Stimulated activated CD8-positive, alpha-beta memory T cell treated with anti-CD3 and anti-CD28 coated beads, Interleukin-15, amount 100 ng/mL, for 1 hour (primary cell): Measurements from ENCODE around the gene WNT7A.

Source experiments
- DNase-seq: peaks from one replicate; pipeline ENCODE4 v3.0.0-alpha.2; 2020; ENCODE audit warnings: low read depth

The WNT7A gene

GRCh38 chr3:13845806-13846205 lies 34.1 kb downstream of the WNT7A start:
- DNase-seq: no peak

DNA sequence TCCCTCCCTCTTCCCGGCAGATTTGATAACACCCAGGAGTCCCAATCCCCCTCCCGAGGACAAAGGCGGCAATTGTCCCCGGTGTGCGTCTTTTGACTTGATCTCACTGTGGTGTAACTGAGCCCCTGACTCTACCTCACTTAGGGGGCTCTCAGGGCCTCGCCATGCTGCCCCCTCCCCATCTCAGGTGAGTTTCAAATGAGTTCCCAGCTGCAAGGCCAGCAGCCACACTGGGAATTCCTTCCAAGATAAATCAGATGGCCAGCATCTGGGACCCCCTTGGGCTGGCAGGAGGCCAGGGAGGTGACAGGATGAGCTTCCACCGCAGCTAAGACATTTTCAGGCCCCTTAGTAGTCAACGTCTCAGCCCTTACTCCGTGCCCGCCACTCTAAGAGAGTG lies 35.0 kb downstream of the WNT7A start:
- DNase-seq: no peak

- no peak for DNase-seq
Observed at GRCh38 chr3:13844286-13844685, 35.6 kb downstream of the WNT7A start.

DNA sequence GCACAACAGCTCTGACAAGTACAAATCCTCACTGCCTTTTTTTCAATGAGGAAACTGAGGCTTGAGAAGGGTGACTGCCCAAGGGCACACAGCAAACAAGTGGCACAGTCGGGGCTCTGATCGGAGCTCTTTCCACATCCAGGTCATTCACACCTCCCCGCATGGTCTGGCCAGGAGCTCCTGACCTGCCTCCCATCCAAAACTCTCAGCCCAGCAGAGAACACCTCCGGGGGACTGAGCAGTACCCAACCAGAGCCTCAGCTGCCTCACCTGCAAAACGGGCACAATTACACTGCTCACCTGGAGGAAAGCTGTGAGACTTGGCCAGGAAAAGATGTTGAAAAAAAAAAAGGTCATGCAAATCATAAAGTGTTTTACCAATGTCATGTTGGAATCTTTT lies 36.5 kb downstream of the WNT7A start:
- DNase-seq: no peak

- DNase-seq: no peak
Observed at GRCh38 chr3:13842226-13842625, 37.6 kb downstream of the WNT7A start.

- DNase-seq: no peak
Observed at GRCh38 chr3:13841826-13842225, 38.0 kb downstream of the WNT7A start.

DNA sequence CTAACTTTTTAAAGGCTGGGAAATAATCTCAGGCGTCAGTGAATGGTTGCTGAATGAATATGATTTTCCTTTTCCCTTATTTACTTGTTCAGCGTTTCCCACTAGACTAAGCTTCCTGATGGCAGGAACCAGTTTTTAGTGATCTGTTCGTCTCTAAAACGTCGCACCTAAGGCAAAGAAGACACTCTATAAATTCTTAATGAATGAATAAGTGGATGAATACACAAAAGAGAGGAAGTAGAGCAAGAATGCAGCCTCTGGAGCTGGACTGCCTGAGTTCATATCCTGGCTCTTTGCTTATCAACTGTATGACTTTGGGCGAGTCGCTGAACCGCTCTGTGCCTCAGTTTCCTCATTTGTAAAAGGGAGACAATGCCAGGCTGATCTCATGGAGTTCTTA lies 38.7 kb downstream of the WNT7A start:
- no peak for DNase-seq

DNA sequence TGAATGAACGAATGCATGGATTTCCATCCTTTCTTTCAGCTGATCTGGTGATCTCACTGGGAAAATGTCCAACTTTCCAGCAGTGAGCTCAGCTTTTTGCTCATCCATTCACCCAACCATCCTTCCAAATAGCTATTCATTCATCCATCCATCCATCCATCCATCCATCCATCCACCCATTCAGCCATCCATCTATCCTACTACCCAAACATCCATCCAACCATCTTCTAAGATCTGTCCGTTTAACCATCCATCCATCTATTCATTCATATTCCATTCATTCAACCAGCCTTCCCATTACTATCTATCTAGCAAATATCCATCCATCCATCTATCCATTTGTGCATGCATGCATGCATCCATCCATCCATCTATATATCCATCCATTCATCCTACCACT lies 39.4 kb downstream of the WNT7A start:
- DNase-seq: no peak

DNA sequence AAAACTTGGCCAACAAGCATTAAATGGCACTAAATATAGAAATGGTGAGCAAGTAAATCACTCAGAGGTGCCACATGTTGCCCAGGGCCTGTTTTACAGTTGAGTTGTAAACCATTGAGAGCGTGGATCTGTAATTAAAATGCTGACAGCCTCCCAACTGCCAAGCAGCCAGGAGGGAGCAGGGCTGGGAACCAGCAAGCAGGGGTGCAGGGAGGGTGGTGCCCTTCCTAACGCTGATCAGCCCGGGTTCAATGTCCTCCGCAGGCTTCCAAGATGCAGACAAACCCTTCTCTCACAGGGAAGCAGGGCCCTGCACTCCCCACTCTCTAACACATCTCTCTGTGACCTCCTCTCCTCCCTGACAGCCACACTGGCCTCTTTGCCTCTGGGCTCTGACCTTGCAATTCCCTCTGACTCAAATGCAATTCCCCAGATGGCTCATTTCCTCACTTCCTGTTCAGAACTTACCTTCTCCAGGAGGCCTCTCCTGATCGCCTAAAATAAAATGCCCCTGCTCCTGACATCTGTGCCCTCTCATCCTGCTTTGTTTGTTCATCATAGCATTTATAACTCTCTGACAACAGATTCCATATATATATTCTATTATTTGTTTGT lies 40.0 kb downstream of the WNT7A start:
- no peak for DNase-seq

DNA sequence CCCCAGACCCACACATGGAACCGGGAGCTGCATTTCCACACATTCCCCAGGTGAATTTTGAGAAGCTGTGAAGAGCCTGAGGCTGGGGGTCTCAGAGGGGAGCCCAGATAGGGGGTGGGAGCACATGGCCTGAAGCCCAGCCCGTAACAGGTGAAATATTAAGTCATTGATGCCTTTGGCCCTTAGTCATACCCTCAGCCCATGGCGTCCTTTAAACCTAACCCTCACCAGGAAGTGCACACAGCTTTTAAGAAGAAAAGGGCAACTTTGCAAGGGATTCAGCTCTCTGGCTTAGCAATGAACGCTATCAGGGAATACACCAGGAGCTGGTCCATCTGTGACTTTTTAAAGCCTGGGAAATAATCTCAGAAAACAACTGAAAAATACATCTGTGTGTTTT lies 40.6 kb downstream of the WNT7A start:
- DNase-seq: no peak

DNA sequence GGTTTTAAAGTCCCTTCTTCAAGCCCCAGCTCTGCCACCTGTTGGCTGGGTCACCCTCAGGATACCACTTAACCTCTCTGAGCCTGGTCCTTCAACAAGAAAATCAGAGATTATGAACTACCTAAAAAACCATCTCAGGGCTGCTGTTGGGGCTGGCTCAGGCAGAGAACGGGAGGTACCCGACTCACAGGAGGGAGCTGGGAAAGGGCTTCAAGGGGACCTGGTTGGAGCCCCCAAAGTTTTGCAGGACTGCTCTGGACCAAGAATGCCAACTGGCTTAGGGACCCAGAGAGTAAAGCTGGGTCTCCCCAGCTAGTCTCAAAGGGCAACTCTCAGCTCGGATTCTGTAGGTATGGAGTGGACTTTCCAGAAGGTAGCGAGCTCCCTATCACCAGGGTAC lies 41.5 kb downstream of the WNT7A start:
- DNase-seq: no peak

DNA sequence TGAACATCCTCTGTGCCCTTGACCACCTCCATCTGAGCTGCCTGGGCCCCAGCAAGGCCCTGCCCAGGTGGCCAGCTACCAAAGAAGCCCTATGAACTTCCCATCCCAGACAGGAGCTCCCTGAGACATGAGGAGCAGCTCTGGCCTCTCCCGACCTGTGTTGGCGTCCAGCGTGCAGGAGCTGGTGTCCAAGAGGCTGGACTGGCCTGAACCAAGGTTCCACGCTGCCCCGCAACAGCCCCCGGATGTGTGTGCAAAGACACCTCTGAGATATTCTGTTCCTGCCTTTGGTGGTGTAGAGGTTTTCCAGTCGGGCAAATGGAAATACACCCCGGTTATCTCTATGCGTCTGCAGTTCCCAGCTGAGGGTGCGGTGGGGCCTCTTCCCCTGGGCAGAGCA lies 42.1 kb downstream of the WNT7A start:
- DNase-seq: no peak

GRCh38 chr3:13836658-13837587 lies 42.9 kb downstream of the WNT7A start:
- DNase-seq: no peak

DNA sequence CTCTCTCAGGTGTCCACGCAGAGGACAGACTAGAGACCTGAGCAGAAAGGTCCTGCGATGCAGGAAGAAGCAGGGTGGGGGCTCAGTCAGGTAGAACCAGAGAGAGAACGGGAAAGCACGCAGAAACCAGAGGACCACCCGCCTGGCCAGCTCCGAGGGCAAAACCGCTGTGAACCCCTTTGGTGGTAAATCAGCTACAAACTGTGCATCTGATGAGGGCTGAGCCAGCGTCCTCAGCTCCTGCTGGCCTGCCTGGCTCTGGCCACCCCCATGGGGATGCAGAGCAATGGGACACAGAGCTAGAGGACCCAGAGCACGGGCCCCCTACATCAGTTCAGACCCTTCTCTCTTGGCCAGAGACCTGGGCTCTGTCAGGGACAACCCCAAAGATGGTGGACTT lies 44.6 kb downstream of the WNT7A start:
- DNase-seq: no peak

- DNase-seq: no peak
Observed at GRCh38 chr3:13834258-13835035, 45.4 kb downstream of the WNT7A start.

DNA sequence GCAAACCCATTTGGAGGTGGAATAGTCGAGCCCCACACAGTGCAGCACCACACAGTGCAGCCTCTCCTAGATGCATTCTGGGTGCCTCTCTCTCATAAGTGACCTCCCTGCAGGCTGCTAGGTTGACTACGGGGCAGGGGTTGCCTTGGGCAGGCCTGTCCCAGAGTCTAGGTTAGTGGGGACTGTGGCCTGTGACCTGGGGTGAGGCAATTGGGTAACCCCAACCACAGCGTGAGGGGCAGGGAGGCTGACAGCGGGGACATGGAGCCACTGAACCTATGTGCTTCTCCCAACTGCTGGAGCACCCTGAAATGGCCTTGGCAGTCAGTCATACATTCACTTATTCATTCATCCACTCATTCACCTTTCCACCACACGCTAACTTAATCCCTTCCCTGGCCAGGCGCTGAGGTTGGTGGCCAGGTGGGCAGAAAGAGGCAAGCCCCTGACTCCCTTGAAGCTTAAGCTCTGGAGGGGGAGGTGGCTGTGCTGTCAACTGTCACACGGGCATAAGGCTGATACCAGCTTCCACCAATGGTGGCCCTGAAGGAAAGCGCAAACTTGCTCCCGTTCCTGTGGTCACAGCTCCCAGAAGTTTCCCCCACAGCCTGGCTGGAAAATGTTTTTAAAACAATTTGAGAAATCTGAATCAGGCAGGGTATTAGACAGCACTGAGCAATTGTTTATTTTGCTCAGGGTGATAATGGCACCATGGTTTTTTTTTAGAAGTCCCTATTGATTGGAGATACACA lies 46.2 kb downstream of the WNT7A start:
- no peak for DNase-seq

DNA sequence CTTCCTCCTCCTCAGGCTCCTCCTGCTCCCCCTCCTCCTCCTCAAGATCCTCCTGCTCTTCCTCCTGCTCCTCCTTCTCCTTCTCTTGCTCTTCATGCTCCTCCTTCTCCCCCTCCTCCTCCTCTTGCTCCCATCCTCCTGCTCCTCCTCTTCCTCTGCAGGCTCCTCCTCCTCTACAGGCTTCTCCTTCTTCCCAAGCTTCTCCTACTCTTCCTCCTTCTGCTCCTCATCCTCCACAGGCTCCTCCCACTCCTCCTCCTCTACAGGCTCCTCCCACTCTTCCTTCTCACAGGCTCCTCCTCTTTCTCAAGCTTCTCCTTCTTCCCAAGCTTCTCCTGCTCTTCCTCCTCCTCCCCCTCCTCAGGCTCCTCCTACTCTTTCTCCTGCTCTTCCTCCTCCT lies 47.7 kb downstream of the WNT7A start:
- DNase-seq: no peak

DNA sequence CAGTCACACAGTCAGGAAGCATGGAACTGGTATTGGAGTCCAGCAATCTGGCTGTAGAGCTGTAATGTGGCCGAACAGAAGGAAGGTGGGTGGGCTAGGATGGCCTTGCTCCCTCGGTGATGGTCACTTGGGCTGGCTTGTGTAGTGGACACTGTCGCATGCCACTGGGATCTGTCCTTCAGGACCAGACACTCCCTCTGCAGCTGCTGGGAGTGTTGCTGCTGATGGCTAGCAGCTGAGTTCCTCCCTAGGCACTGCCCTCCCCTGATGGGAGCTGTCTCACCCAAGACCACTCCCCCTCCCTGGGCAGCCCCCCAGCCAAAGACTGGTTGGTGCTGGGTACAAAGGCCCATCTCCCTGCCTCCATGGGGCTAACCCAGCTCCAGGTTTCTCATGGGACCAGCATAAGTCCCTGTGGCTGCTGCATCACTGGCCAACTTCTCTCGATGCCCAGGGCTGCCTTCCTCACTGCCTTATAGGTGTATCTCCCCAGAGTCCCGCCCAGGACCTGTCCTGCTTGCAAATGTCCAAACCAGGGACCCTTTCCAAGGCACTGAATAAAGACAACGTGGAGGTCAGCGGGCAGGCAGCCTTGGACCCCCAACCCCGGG lies 48.4 kb downstream of the WNT7A start:
- no peak for DNase-seq

GRCh38 chr3:13829311-13829710 lies 50.6 kb downstream of the WNT7A start:
- DNase-seq: no peak

DNA sequence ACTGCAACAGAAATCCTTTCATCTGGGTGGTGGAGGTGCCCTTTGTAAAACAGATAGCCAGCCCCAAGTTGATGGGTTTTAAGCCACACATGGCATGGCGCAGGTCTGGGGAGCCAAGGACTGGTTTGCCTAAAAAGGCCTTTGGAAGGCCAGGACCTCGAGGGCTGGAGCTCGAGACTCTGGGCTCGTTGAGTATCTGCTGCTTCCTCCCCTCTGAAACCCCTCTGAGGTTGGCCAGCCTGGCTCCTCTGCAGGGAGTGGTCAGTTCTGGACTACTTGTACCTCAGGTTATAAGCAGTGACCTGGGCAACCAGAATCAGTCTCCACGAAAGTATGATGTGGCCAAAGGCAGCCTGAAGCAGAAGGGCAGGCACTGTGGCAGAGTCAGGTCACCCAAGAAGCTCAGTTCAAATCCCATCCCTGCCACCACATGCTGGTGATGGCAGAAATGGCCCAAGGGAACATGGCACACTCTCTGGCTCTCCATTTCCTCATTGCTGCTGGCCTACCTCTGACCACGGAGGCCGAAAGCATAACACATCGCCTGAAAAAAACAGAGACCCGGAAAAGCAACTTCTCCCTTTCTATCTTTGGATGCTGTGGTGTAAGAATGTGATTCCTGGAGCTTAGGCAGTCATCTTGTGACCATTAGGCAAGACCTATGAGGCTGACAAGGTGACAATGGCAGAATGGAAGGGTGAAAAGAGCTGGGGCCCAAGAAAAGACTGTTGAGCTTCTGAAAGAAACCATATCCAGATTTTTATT lies 51.2 kb downstream of the WNT7A start:
- no peak for DNase-seq

- no peak for DNase-seq
Observed at GRCh38 chr3:13827699-13828098, 52.2 kb downstream of the WNT7A start.
